Measurements from ENCODE around the gene NCR3LG1.
A peak's percentile ranks its signal among the peaks of the same experiment; 100 is the strongest.

The NCR3LG1 gene

DNA sequence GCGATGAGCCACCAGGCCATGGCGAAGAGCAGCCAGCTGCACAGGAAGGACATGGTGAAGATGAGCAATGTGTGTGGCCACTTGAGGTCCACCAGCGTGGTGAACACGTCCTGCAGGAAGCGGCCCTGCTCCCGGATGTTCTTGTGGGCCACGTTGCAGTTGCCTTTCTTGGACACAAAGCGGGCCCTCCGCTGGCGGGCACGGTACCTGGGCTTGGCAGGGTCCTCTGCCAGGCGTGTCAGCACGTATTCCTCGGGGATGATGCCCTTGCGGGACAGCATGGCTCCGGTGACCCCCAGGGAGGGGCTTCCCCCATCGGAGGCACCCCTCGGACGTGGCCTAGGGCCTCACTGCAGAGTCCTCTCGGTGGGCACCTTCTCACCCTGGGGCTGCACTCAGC lies 36.2 kb downstream of the NCR3LG1 start:
- TF ChIP-seq, protein P1, sequence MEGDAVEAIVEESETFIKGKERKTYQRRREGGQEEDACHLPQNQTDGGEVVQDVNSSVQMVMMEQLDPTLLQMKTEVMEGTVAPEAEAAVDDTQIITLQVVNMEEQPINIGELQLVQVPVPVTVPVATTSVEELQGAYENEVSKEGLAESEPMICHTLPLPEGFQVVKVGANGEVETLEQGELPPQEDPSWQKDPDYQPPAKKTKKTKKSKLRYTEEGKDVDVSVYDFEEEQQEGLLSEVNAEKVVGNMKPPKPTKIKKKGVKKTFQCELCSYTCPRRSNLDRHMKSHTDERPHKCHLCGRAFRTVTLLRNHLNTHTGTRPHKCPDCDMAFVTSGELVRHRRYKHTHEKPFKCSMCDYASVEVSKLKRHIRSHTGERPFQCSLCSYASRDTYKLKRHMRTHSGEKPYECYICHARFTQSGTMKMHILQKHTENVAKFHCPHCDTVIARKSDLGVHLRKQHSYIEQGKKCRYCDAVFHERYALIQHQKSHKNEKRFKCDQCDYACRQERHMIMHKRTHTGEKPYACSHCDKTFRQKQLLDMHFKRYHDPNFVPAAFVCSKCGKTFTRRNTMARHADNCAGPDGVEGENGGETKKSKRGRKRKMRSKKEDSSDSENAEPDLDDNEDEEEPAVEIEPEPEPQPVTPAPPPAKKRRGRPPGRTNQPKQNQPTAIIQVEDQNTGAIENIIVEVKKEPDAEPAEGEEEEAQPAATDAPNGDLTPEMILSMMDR (IDR thresholded peaks at IDR 0.05; ENCODE audit: unreplicated experiment in 3 of 3): no peak
- H3K36me3 Mint-ChIP-seq (ENCODE audit: low read depth): no peaks in the 10 kb centered on the region
- no peaks in the 10 kb centered on the region for H3K4me1 Mint-ChIP-seq
- H3K27ac Mint-ChIP-seq: no peak overlapping the region
- H3K9me3 Mint-ChIP-seq: no peaks in the 10 kb centered on the region
- peaks cover 53% of the 10 kb centered on the region for H3K27me3 Mint-ChIP-seq (ENCODE audit: low read depth)
- H3K4me3 Mint-ChIP-seq: peak overlapping the region; percentile 69 to 81 (median 70)

DNA sequence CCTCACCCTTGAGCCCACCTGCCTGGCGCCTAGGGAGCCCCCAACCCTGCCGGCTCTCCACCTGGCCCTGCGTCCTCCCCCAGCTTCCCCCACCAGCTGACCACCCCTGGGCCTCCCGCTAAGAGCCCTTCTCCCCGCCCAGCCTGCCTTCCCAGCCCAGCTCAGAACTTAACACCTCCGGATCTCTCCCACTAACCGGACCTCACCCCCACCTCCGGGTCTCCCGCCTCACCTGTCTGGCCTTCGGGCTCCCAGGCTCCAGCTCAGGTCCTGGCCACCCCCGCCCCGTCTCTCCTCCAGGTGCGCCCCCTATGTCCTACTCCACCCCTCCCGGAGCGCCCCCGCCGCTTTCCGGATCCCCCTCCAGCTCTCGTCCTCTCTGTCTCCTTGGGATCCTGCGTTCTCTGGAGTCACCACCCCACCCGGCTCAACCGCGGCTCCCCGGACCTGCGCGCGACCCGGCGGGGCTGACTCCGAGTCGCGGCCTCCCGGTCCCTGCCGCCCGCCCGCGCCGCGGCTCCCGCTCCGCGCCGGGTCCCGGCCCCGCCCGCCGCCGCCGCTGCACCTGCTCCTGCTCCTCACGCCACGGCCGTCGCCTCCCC lies 37.1 kb downstream of the NCR3LG1 start, which contains the start of gene KCNJ11:
Gene KCNJ11, minus strand, starts transcription at position 51 of the 602 bp plus-strand sequence. CDS start 568 bp downstream, outside the sequence.
- no peaks in the 10 kb centered on the region for H3K36me3 Mint-ChIP-seq (ENCODE audit: low read depth)
- H3K27ac Mint-ChIP-seq: no peak within 1 kb of the TSS
- no peaks in the 10 kb centered on the region for H3K9me3 Mint-ChIP-seq
- no peaks in the 10 kb centered on the region for H3K4me1 Mint-ChIP-seq
- peak within 1 kb of the TSS; percentile 81 to 87 (median 86) for H3K4me3 Mint-ChIP-seq
- TF ChIP-seq, protein P1 (IDR thresholded peaks at IDR 0.05; ENCODE audit: unreplicated experiment in 3 of 3): no peak
- peaks cover 51% of the 10 kb centered on the region for H3K27me3 Mint-ChIP-seq (ENCODE audit: low read depth)

DNA sequence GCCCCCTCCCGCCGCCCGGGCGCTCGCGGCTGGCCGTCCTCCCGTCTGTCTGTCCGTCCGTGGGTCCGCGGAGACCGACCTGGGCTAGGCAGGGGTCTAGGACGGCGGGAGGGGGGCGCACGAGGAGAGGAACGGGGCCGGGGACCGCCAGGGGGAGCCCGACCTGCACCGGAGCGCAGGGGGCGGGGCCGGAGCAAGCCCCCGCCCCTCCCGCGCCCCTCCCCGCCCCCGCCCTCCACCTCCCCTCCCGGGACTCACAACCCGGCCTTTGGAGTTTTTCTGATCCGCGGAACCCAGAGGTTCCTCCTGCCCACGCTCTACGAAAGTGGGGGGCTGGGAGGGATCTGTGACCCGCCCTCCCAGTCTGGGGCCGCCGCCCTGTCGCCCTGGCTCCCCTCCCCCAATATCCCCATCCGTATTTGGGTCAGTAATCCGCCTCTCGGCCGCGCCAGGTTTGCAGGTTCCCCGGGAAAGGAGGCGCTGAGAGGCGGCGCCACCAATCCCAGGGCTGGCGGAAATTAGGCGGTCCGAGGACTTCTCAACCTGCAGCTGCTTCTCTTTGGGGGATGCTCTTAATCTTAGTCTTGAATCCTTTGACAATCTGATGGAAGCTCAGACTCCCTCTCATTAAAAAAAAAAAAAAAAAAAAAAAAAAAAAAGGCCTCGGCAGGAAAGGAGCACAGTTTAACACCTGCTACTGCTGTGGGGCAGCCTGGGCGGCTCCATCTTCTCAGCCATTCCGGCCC lies 37.8 kb downstream of the NCR3LG1 start:
- Mint-ChIP-seq H3K4me3 (peak overlapping the region; percentile 79 to 87 (median 86)), H3K36me3 (ENCODE audit: low read depth) (no peaks in the 10 kb centered on the region), H3K9me3 (no peaks in the 10 kb centered on the region), H3K27ac (no peak overlapping the region), H3K4me1 (no peaks in the 10 kb centered on the region), H3K27me3 (ENCODE audit: low read depth) (peaks cover 53% of the 10 kb centered on the region)
- TF ChIP-seq, protein P1 (IDR thresholded peaks at IDR 0.05; ENCODE audit: unreplicated experiment in 3 of 3): peak; percentile 77 to 84 (median 78)

DNA sequence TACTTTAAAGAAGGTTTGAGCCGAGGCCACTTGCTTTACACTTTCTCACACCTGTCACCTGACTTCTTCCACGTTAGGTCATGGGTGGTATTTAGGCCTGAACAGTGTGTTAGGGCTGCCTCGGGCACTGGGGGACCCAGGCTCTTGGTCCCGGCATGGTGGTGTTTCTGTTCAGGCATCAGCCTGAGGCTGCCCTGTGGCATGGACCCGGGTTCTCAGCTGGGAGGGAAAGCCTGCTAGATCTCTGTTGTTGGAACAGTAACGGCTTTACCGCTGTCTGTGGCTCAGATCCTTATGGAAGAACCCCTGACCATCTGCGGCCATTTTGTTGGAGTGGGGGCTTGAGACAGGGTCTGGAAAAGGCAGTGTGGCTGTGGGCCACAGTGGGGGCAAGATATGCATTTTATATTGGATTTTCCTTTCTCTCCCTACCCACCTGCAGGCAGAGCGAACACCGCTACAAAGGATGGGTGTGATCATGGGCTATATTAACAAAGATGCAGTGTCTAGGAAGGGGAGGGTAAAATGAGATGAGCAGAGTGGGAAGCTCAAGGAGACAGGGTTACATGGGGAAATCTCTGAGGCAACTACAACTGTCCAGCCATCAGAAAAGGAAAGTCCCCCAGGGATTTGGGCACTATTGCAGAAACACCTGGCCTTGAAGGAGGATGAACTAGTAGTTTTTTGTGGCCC lies 38.5 kb downstream of the NCR3LG1 start:
- Mint-ChIP-seq H3K36me3 (ENCODE audit: low read depth) (no peaks in the 10 kb centered on the region), H3K27ac (peak overlapping the region in 1 of 3 experiments; percentile 36)

DNA sequence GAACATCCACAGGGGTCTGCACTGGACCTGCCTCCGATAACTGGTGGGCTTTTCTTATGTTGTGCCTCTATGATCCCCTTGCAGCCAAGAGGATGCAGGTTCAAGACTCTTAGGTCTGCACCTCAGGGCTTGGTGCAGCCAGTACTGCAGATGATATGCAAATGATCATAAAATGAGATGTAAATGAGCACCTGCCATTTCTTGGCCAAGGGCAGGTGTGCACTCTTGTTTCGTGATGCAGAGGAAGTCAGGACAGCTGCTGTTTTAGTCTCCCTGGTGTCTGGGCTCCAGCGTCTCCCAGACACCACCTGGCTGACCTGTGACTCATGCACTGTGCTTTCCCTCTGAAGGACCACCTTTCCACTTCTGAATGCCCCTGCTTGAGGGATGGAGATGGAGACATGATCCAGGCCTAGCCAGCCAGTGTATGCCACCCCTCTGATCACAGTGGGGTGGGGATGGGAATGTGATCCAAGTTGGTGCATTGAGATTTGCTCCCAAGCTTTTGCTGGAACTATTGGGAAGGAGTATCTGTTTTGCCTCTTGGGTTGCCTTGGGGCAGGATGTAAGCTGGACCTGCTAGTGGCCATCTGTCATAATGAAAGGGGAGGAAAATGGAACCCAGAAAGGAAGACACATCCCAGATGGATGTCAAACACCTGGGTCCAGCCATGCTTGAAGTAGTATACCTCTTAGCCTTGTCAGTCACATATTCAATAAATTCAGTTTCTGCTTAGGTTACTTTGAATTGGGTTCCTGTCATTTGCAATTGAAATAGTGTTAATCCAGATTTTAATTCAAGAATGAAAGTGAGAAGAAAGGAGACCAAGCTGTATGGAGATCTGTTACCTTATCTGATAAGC lies 40.1 kb downstream of the NCR3LG1 start:
- no peak overlapping the region for H3K27ac Mint-ChIP-seq
- H3K4me3 Mint-ChIP-seq: peak overlapping the region in 2 of 3 experiments; percentile 47 to 74
- peaks cover 47% of the 10 kb centered on the region for H3K27me3 Mint-ChIP-seq (ENCODE audit: low read depth)
- no peaks in the 10 kb centered on the region for H3K4me1 Mint-ChIP-seq
- H3K36me3 Mint-ChIP-seq (ENCODE audit: low read depth): no peaks in the 10 kb centered on the region
- H3K9me3 Mint-ChIP-seq: no peaks in the 10 kb centered on the region
- TF ChIP-seq, protein P1 (IDR thresholded peaks at IDR 0.05; ENCODE audit: unreplicated experiment in 3 of 3): no peak

More for the DNA sequence above, 38.5 kb downstream of the NCR3LG1 start:
- H3K27me3 Mint-ChIP-seq (ENCODE audit: low read depth): peaks cover 53% of the 10 kb centered on the region
- peak overlapping the region; percentile 59 to 87 (median 79) for H3K4me3 Mint-ChIP-seq
- no peaks in the 10 kb centered on the region for H3K9me3 Mint-ChIP-seq
- no peaks in the 10 kb centered on the region for H3K4me1 Mint-ChIP-seq
- TF ChIP-seq, protein P1 (IDR thresholded peaks at IDR 0.05; ENCODE audit: unreplicated experiment in 3 of 3): no peak

Measured in nephron (organoid).